ENCODE measurements around the gene SLC10A6.

The SLC10A6 gene

DNA sequence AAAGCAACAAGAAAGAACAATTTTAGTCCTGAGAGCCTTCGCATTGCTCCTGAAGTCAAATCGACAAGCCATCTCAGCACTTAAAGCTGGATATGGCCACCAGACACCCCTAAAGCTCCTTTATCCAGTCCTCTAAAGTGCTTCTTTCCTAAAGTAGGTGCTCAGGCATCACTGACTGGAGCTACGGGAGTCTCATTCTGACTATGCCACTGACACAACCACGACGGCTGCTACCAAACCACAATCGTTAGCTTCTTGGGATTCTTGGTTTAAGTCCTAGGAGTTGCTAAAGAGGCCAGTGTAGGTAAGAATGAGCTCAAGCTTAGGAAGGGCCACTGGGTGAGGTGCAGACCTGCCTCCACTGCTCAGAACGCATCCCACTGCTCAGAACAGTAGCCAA is 1.0 kb downstream of the SLC10A6 start:
- TF ChIP-seq, protein P1, sequence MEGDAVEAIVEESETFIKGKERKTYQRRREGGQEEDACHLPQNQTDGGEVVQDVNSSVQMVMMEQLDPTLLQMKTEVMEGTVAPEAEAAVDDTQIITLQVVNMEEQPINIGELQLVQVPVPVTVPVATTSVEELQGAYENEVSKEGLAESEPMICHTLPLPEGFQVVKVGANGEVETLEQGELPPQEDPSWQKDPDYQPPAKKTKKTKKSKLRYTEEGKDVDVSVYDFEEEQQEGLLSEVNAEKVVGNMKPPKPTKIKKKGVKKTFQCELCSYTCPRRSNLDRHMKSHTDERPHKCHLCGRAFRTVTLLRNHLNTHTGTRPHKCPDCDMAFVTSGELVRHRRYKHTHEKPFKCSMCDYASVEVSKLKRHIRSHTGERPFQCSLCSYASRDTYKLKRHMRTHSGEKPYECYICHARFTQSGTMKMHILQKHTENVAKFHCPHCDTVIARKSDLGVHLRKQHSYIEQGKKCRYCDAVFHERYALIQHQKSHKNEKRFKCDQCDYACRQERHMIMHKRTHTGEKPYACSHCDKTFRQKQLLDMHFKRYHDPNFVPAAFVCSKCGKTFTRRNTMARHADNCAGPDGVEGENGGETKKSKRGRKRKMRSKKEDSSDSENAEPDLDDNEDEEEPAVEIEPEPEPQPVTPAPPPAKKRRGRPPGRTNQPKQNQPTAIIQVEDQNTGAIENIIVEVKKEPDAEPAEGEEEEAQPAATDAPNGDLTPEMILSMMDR (IDR thresholded peaks at IDR 0.05; ENCODE audit: insufficient read depth, low read depth, low read length, missing control alignments): no peak
- peak overlapping the region; percentile 19 for H3K4me3 ChIP-seq (ENCODE audit: low read length)
- no peak for DNase-seq (ENCODE audit: low read depth)

DNA sequence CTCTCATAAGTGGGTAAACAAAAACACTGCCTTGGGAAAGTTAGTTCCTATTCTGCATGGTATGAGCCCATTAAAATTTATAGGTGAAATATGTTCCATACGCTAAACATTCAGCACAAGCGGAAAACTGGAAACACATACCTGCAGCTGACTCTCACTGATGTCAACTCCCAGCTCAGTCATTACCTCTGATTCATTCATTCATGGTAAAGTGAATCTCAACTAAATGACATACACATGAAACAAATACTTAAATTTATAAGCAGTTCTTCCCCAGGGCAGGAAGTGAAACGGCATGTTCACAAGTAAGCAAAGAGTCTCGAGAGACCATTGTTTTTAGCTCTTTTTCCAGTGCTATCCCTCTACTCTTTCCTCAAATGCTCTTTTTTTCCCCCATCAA is 1.6 kb downstream of the SLC10A6 start:
- TF ChIP-seq, protein P1 (IDR thresholded peaks at IDR 0.05; ENCODE audit: insufficient read depth, low read depth, low read length, missing control alignments): no peak
- DNase-seq (ENCODE audit: low read depth): peak; percentile 60

DNA sequence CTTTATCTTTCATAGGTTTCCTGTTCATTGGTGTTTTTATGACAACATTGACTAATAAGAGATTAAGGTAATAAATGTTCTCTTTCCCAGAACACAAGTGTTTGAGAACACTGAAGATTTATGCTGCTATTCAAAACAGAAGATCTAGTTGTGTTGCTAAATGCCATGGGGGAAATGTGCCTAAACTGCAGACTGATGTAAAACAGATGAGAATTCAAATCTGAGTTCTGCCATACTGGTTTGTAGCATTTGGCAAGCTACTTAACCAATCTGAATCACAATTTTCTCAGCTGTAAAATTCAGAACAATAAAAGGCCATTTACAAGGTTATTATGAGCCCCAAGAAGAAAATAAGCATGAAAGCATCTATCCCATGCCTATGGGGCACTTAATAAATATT is 2.3 kb downstream of the SLC10A6 start:
- TF ChIP-seq, protein P1 (IDR thresholded peaks at IDR 0.05; ENCODE audit: insufficient read depth, low read depth, low read length, missing control alignments): no peak

More for the DNA sequence above, 1.6 kb downstream of the SLC10A6 start:
- peak overlapping the region; percentile 19 for H3K4me3 ChIP-seq (ENCODE audit: low read length)

DNA sequence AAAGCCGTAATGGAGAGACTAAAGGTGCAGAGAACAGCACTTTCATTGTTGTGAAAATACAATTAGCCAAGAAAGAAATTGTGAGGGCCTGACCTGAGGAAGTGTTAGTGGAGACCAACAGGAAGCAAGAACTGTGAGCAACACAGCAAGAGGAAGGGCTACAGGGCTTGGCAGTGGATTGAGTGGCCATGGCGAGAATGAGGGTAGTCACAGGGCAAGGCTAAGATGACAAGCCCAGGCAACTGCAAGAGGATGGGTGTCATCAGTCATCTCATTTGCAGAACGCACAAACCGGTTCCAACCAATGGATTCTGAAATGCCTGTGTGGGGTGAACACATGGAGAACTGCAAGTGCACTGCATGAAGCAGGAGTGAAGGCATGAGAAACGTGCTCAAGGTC is 3.6 kb downstream of the SLC10A6 start:
- TF ChIP-seq, protein P1 (IDR thresholded peaks at IDR 0.05; ENCODE audit: insufficient read depth, low read depth, low read length, missing control alignments): no peak
- peak; percentile 99 for DNase-seq (ENCODE audit: low read depth)
- no peak overlapping the region for H3K4me3 ChIP-seq (ENCODE audit: low read length)

More for the DNA sequence above, 2.3 kb downstream of the SLC10A6 start:
- DNase-seq (ENCODE audit: low read depth): no peak
- no peak overlapping the region for H3K4me3 ChIP-seq (ENCODE audit: low read length)

DNA sequence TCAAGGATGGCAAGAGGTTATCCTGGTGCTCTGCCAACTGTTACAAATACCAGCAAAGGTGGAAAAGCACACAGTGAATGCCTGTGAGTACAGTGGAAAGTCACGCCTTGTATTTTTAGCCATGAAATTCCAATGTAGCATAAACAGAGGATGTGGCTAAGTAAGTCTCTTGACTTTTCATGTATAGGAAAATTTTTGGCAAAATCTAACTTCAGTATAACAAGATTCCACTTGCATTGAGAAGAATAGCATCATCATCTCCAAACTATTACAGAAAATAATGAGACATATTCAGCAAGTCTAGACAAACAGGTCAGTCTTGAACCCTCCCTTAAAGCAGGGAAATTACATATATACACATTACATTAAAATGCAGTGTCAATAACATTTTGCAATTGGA is 7.9 kb downstream of the SLC10A6 start:
- TF ChIP-seq, protein P1 (IDR thresholded peaks at IDR 0.05; ENCODE audit: insufficient read depth, low read depth, low read length, missing control alignments): no peak
- DNase-seq (ENCODE audit: low read depth): peak; percentile 90
- no peak overlapping the region for H3K4me3 ChIP-seq (ENCODE audit: low read length)

DNA sequence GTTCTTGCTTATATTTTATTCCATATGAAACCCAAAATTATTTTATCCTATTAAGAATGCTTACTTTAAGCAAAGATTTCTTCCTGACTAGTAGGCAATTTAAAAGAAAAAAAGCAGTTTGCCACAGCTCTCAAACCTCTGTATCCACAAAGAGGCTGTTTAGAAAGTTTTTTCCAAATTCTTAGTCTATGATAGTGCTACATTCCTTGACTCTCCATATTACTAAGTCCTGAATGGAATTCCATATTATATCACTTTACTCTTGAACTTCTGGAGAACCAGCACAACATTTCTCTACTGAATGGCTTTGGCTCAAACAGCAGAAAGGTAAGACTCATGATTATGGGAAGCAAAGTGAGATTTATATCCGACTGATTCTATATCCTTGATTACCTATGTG is 8.3 kb downstream of the SLC10A6 start:
- no peak overlapping the region for H3K4me3 ChIP-seq (ENCODE audit: low read length)
- TF ChIP-seq, protein P1 (IDR thresholded peaks at IDR 0.05; ENCODE audit: insufficient read depth, low read depth, low read length, missing control alignments): no peak
- DNase-seq (ENCODE audit: low read depth): peak; percentile 36

DNA sequence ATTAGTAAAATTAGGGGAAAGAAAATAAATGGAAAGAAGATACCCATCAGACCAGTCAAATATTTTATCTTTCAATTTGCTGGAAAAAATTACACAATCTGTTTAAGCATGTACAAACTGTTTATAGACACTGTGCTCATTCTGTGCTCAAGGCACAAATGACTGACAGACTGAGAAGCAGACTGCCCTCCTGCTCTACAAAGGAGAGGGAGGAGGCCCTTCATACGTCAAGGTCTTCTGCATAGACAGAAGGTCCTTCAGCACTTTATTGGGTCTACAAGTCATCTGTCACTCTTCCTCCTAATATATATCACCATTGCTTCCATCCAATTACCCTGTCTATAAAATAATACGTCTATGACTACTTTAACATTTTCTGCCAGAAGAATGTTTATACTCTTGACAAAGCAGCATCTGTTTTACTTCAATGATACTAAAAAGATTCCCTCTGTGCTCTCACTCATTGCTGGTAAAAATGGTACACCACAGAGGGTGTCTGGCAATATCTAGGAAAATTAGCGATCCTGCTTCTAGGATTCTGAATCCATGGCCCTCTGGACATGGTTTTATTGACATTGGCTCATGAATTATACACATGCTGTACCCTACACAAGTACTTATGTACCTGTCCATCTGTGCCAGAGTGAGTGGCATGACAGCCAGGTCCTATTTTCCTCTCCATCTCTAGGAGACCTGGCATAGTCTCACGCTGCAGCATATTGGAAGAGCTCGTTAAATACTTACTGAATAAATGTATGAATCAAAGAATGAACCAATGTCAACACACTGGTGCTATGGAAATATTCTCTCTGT is 11.3 kb downstream of the SLC10A6 start:
- no peak for DNase-seq (ENCODE audit: low read depth)
- TF ChIP-seq, protein P1 (IDR thresholded peaks at IDR 0.05; ENCODE audit: insufficient read depth, low read depth, low read length, missing control alignments): no peak

More for the DNA sequence above, 11.3 kb downstream of the SLC10A6 start:
- no peak overlapping the region for H3K4me3 ChIP-seq (ENCODE audit: low read length)
